Retinal pigment epithelial cell (primary cell): ENCODE measurements around the gene C1orf198.

Source experiments
- DNase-seq: peaks from one replicate; pipeline ENCODE4 v3.0.0-alpha.2; 2010; ENCODE audit warnings: low read depth
- H3K4me3 ChIP-seq: 2 replicates; pipeline ENCODE4 v1.5.1; 2011; ENCODE audit warnings: mild to moderate bottlenecking, low read length, control low read depth, moderate library complexity
- CTCF ChIP-seq: conservative IDR thresholded peaks from 2 replicates; pipeline ENCODE4 v1.5.1; 2011; ENCODE audit warnings: low read depth, low read length, control low read depth, inconsistent platforms

The C1orf198 gene

GRCh38 chr1:230825761-230826160 is 42.6 kb downstream of the C1orf198 start:
- DNase-seq = no peak
- no peak for TF ChIP-seq CTCF
- no peak overlapping the region for H3K4me3 ChIP-seq

- no peak overlapping the region for H3K4me3 ChIP-seq
- TF ChIP-seq CTCF = no peak
- DNase-seq = peak; percentile 67
These were observed 43.2 kb downstream of the C1orf198 start for GRCh38 chr1:230824919-230825721.

DNA sequence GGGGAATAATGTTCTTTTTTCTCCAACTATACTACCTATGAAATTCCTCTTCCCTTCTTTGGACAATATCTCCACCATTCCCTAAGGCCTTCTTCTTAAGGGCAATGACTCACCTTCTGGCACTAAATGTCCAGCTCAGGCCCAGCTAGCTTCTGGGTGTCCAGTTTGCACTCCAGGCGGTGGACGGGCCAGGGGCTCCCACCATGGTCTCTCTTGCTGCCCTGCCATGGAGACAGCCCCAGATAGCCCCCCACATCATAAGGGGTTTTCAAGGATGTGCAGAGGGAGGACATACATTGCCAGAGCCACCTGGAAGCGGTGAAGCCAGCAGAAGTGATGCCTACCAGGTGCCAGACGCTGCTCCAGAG is 43.8 kb downstream of the C1orf198 start:
- no peak for DNase-seq
- no peak overlapping the region for H3K4me3 ChIP-seq
- no peak for TF ChIP-seq CTCF

- TF ChIP-seq CTCF = no peak
- no peak for DNase-seq
- no peak overlapping the region for H3K4me3 ChIP-seq
These were observed 44.4 kb downstream of the C1orf198 start for GRCh38 chr1:230823931-230824381.

DNA sequence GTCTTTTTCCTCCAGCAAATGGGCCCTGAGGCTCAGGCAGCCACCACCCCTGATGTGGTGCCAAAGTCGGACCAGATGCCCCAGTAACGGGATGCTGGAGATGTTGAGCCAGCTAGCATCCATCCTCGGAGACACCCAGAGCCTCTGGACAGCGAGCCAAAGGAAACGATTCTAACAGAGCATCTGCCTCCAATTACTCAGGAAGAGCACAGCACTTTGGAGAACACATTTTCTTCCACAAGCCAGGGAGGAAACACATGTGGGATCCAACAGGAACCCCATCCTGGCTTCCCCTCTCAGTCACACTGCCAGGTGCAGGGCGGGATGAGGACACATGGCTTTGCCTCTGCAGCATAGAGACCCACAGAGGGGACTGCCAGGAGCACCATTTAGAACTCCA is 44.9 kb downstream of the C1orf198 start:
- no peak overlapping the region for H3K4me3 ChIP-seq
- TF ChIP-seq CTCF = no peak
- DNase-seq = no peak

- DNase-seq = no peak
- no peak overlapping the region for H3K4me3 ChIP-seq
These were observed 46.2 kb downstream of the C1orf198 start for GRCh38 chr1:230822092-230822581.

More at GRCh38 chr1:230822092-230822581, 46.2 kb downstream of the C1orf198 start:
- TF ChIP-seq CTCF = no peak
